Measurements from ENCODE around the gene GINM1. TPM values are rescaled to one million over a fixed set of nuclear protein-coding genes. Genes with fewer than 3 reads are reported as not detected.

Gene GINM1
- total and polyA plus RNA-seq, 2 of the 4 experiments (the other 2 are of a cell fraction) = 23.6 to 24.9 TPM

GRCh38 chr6:149545258-149545753, 20.9 kb upstream of the GINM1 start:
- intact Hi-C loops (cut with micrococcal nuclease) = loop anchor here (5.0 kb wide), 1 partner anchor 322 kb away; no protein-coding TSS in a partner anchor
- Histone ChIP-seq H2BK15ac (ENCODE audit: low read depth, low read length) (0 out of 3 replicates have a peak overlapping the region, but pooled peaks have one; percentile 22), H4K20me1 (ENCODE audit: insufficient read depth, low read length) (peaks cover 31% of the 10 kb centered on the region), H2BK5ac (ENCODE audit: low read depth, low read length, poor library complexity, severe bottlenecking) (peak overlapping the region; percentile 81), H3K9me1 (ENCODE audit: insufficient read depth, low read length) (peaks cover 4% of the 10 kb centered on the region), H3K4me1 (ENCODE audit: control insufficient read depth, insufficient read depth, low read length) (no peaks in the 10 kb centered on the region; the same call in 1 of the 2 replicates), H2BK20ac (ENCODE audit: low read depth, low read length) (peak overlapping the region; percentile 5; the same call in 1 of the 2 replicates), H2BK120ac (ENCODE audit: low read depth, low read length) (peak overlapping the region; percentile 53; the same call in 1 of the 2 replicates), H3K79me1 (ENCODE audit: low read depth in 1 of 2, low read length in 2 of 2) (peaks cover 5 to 31% of the 10 kb centered on the region in 2 experiments), H2AK9ac (replicated peaks; ENCODE audit: low read depth, low read length, poor library complexity) (peak overlapping the region; percentile 98), H4K5ac (ENCODE audit: low read depth, low read length) (peak overlapping the region; percentile 55), H3K18ac (ENCODE audit: low read depth, low read length) (peak overlapping the region; percentile 7; the same call in 1 of the 2 replicates), H4K8ac (ENCODE audit: low read depth in 2 of 2, low read length in 2 of 2) (peak overlapping the region; percentile 80 to 93), H3K14ac (replicated peaks; ENCODE audit: low read depth, low read length) (peak overlapping the region; percentile 96), H3K23ac (ENCODE audit: low read depth, low read length) (peak overlapping the region; percentile 95), H3K36me3 (ENCODE audit: control insufficient read depth, insufficient read depth, low read length) (peaks cover 1% of the 10 kb centered on the region; the same call in 1 of the 2 replicates), H2AK5ac (ENCODE audit: low read depth, low read length) (peak overlapping the region; percentile 99), H3K9me3 (ENCODE audit: control insufficient read depth, insufficient read depth, low read length) (no peaks in the 10 kb centered on the region), H4K91ac (ENCODE audit: insufficient read depth, low read depth, low read length) (peak overlapping the region; percentile 83; the same call in 1 of the 2 replicates), H3K27ac (ENCODE audit: insufficient read depth, low read length) (peak overlapping the region; percentile 85), H3K9ac (ENCODE audit: low read depth, low read length) (peak overlapping the region; percentile 91), H3K27me3 (ENCODE audit: control insufficient read depth, insufficient read depth, low read length) (no peaks in the 10 kb centered on the region; the same call in none of the 2 replicates), H3K56ac (ENCODE audit: extremely low read depth, insufficient read depth, low read length) (peak overlapping the region; percentile 89), H3K4me2 (ENCODE audit: low read depth, low read length) (peak overlapping the region; percentile 97), H3K4ac (ENCODE audit: low read depth, low read length) (peak overlapping the region; percentile 98), H2AFZ (replicated peaks; ENCODE audit: low read length, poor library complexity) (peak overlapping the region; percentile 96), H3K4me3 (ENCODE audit: insufficient read depth, low read depth, low read length) (peak overlapping the region; percentile 79)
- ATAC-seq (ENCODE audit: low read depth) = peak; percentile 65
- in situ Hi-C loops (cut with MboI; ENCODE audit: low sequenced_read_pairs) = loop anchor here (10.0 kb wide), 1 partner anchor 379 kb away; the partner anchor contains the start of gene RAET1G
- peak; percentile 73 for DNase-seq
- ChIA-PET CTCF (interaction anchor here (0.6 to 1.6 kb wide), 5 partner anchors 9 to 996 kb away, joined by 3 to 7 read pairs (median 3); no protein-coding TSS in a partner anchor), POLR2A (ENCODE audit: unreplicated experiment) (no interaction called here)
- WGBS, 2 experiments (ENCODE audit: extremely low coverage in 2 of 2, insufficient read length in 1 of 2) = 0% methylated on average over 7 of the region's 16 CpGs; no CpG with 5 or more reads in 1 of the 2 experiments
- dilution Hi-C loops (cut with HindIII; ENCODE audit: low sequenced_read_pairs, unreplicated experiment) = no loop called here
- TF ChIP-seq RFX5 (IDR thresholded peaks at IDR 0.05; ENCODE audit: low read depth, low read length) (no peak), CTCF (conservative IDR thresholded peaks at IDR 0.05; ENCODE audit: low read depth, low read length) (peak; percentile 23; the same call in 1 of the 2 replicates), POLR2A (IDR thresholded peaks at IDR 0.05; ENCODE audit: low read depth, low read length) (peak; percentile 87)
- BruUV-seq (replicated peaks) = TSS peak; percentile 69
